GM12874 (cell line): ENCODE results near the gene THYN1.

Experiments used
- CTCF ChIP-seq: IDR thresholded peaks from 2 replicates; pipeline ENCODE4 v1.5.1; 2011; ENCODE audit warnings: low read depth, mild to moderate bottlenecking, control low read depth, low read length, moderate library complexity; ENCODE audit not compliant: insufficient read depth

THYN1 gene

DNA sequence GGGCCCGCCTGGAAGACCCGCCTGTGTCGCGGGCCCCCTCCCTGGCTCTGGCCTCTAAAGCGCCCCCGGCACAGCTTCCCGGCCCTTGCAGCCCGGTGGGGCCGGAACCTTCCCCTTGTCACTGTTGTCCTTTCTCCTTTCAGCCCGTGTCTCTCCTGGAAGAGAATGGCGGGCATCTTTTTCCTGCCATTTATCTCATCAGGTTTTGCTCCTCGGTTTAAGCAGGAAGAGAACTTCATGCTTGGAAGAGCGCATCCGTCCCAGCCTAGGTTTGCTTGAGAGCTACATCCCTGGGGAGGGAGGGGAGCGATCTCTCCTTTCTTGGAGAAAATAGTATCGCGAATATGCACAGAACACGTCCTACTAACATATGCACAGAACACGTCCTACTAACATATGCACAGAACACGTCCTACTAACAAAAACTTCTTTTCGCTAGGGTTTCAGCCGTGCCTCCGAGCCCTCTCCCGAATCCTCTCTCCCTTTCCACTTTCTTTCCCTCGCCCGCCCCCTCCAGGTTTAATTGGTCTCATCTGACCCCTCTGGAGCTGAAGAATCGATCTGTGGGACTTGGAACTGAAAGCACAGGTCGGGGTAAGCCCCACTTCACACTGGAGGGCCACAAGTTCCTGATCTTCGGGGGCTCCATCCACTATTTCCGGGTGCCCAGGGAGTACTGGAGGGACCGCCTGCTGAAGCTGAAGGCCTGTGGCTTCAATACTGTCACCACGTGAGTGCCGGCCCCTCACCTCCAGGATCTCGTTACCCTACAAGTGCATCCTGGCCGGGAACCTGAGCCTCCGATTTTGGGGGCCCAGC lies 24.2 kb upstream of the THYN1 start:
- no peak for TF ChIP-seq CTCF

- no peak for TF ChIP-seq CTCF
These were observed 23.4 kb upstream of the THYN1 start for GRCh38 chr11:134276396-134277182.

DNA sequence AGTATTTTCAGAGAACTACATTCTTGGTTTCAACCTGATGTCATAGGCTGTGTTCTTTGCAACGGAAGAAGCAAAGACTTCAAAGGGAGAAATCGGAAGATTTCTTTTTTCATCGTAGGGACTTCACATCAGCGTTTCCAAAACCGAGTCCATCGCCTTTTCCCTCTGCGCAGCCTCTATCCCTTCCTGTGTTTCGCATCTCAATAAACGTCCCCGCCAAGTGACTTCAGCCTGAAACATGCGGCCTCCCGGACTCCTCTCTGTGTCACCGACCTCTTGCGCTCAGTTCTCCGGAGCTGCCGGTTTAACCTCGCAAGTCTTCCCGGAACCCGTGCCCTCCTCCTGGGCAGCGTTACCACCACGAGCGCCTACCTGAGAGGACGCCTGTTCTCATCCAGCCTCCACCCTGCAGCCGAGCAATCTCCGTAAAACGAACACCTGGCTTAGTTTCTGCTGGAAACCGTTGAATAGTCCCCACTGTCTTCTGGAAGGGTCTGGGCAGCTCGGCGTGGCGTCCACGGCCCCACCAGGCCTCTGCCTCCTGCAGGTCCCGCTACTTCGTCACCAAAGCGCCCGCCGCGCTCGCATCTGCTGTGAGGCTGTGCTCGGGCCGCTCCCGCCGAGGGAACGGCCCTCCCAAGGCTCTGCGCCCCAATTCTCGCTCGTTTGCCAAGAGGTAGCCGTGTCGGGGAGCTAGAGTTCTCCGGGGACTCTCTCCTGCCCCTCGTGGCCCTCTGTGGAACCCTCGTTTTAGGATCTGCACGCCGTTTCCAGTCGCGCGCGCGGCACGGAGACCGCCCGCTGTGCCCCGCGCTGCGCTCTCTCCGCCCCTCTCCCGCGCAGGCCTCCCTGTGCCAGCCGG lies 22.6 kb upstream of the THYN1 start, which contains the start of gene GLB1L3:
Gene GLB1L3, plus strand, starts transcription at position 846 of the 862 bp plus-strand sequence. CDS start 362 bp downstream, outside the sequence.
- peak; percentile 46 for TF ChIP-seq CTCF

- no peak for TF ChIP-seq CTCF
These were observed 22.0 kb upstream of the THYN1 start for GRCh38 chr11:134275188-134275533.

DNA sequence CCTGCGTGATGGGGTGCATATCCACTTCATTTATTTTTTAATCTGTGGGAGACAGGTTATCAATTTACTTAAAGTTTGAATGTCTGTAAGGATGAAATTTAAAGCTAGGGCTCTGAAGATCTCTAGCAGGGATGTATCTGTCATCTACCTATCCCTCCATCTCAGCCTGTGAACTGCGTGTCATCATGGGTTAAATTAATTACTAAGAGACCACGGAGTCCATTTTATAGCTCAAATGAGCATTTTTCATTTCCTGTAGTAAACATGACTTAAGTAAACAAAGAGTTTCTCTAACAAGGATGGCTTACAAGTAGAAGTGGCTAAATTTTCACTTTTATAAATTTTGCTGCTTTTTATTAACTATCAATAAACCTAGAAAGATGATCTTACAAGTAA lies 20.2 kb upstream of the THYN1 start:
- TF ChIP-seq CTCF: no peak

DNA sequence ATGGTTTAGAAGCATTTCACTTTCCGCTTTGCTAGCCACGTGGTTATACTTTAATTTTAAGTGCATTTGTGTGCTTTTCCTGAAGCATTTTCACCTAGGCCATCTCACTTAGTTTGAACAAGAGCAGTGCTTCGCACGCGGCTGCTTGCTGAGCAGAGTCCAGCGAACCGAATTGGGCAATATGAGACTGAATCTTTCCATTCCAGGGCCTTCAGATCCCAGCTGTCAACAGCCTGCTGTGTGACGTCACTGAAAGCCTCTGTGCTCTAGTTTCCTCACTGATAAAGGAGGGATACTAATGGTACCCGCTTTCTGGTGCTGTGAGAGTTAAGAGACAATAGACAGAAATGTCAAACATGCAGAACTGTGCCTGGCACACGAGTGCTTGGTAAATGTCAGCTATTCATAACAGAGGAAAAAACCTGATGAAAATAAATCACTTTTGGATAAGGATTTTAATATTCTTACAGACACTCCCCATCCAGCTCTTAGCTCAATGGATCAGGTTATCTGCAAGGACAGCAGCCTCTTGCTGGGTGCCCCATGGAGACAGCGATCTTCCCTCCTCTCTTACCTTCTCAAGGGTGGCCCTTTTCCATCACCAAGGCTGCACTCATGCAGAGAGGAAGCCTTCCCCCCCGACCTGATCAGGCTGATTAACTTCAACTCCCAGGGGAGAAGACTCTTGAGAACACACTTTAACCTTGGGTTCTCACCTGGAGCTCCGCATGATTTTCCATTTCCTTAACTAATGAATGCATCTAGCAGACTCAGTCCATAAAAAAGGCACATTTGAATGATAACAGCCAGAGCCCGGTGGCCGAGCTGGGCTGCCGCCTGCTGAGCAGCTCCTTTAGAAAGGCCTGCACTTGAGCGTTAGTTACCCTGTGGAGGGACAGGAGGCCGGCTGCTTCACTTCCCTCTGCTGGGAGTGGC lies 19.5 kb upstream of the THYN1 start:
- TF ChIP-seq CTCF: no peak
